HepG2 (cell line): ENCODE measurements around the gene KIAA1549. TPM values are rescaled to one million over a fixed set of nuclear protein-coding genes. Genes with fewer than 3 reads are reported as not detected.

Experiments
- ATAC-seq: fragments of 200-7000 bp; cut with Tn5 transposase; 3 replicates; pipeline ENCODE4 v1.9.1; 2020; ENCODE audit warnings: mild to moderate bottlenecking, moderate library complexity
- BruUV-seq: library from RNA; stranded (reverse); fragments of 400-500 nt; replicated peaks from 2 replicates; lab custom pipeline; 2021; lab: Mats Ljungman, UMichigan
- CTCF ChIA-PET: fragments of 300-600 bp; formaldehyde crosslinking; extraction: SDS; loops from one replicate; lab custom pipeline; 2021; ENCODE audit warnings: low total read pairs, inconsistent platforms, low intra/inter-chr PET ratio; lab: Yijun Ruan, JAX
- POLR2A ChIA-PET: fragments of 350-600 bp; sonication (Branson Sonifier 250); formaldehyde crosslinking; loops from one replicate; lab custom pipeline; 2020; ENCODE audit warnings: antibody characterized with exemption, inconsistent platforms; lab: Yijun Ruan, JAX
- DNase-seq: peaks from one replicate; pipeline ENCODE4 v3.0.0-alpha.2; 2015; ENCODE audit warnings: low spot score
- FAIRE-seq: peaks from 3 replicates; lab custom pipeline; 2011; peaks lifted over from hg19 to GRCh38; lab: Jason Lieb, UNC
- H2AFZ ChIP-seq: one replicate; pipeline ENCODE4 v1.6.1; 2011; ENCODE audit warnings: low read length, inconsistent platforms
- H3K27ac ChIP-seq: fragments of 300-600 bp; 3 replicates; pipeline ENCODE4 v1.8.0; 2011; ENCODE audit warnings: mixed run types, mild to moderate bottlenecking, mixed read lengths, low read length, inconsistent platforms; ENCODE audit not compliant: insufficient read depth; ENCODE audit errors: extremely low read length
- H3K27me3 ChIP-seq, 2 experiments: fragments of 200-600 bp in 1 of 2; 2 replicates in 1 of 2; 3 replicates in 1 of 2; pipeline versions ENCODE4 v1.6.0 to v1.8.0; 2011; ENCODE audit warnings: low read length in 2 of 2, mild to moderate bottlenecking in 2 of 2, moderate library complexity in 2 of 2, inconsistent platforms in 1 of 2; ENCODE audit not compliant: insufficient read depth in 2 of 2, control insufficient read depth in 1 of 2
- H3K36me3 ChIP-seq, 2 experiments: fragments of 200-600 bp in 1 of 2; replicated peaks in 1 of 2; 2 replicates in 1 of 2; 3 replicates in 1 of 2; pipeline versions ENCODE4 v1.5.1 to v1.8.0; 2011; ENCODE audit warnings: low read length in 2 of 2, inconsistent platforms in 1 of 2; ENCODE audit not compliant: insufficient read depth in 2 of 2, control insufficient read depth in 1 of 2
- H3K4me1 ChIP-seq: 2 replicates; pipeline ENCODE4 v1.5.1; 2012; ENCODE audit warnings: low read length, inconsistent platforms; ENCODE audit not compliant: insufficient read depth
- H3K4me2 ChIP-seq: 2 replicates; pipeline ENCODE4 v1.6.0; 2011; ENCODE audit warnings: low read depth, low read length, inconsistent platforms
- H3K4me3 ChIP-seq, 3 experiments: fragments of 200-600 bp in 1 of 3; sonication (generic), shearing (Covaris generic) in 1 of 3; replicated peaks in 1 of 3; 2 replicates each; pipeline ENCODE4 v1.5.1; 2011 to 2016; ENCODE audit warnings: low read length in 3 of 3, inconsistent platforms in 2 of 3, low read depth in 2 of 3, mild to moderate bottlenecking in 2 of 3, control low read depth in 1 of 3, mixed read lengths in 1 of 3; ENCODE audit not compliant: insufficient read depth in 1 of 3
- H3K79me2 ChIP-seq: one replicate; pipeline ENCODE4 v1.6.1; 2011; ENCODE audit warnings: low read length, inconsistent platforms; ENCODE audit not compliant: insufficient read depth
- H3K9ac ChIP-seq: 2 replicates; pipeline ENCODE4 v1.6.0; 2011; ENCODE audit warnings: mild to moderate bottlenecking, low read depth, low read length, inconsistent platforms; ENCODE audit not compliant: insufficient read depth
- H3K9me3 ChIP-seq: 2 replicates; pipeline ENCODE4 v1.5.1; 2012; ENCODE audit warnings: mild to moderate bottlenecking, low read length
- H4K20me1 ChIP-seq: 2 replicates; pipeline ENCODE4 v1.6.0; 2011; ENCODE audit warnings: inconsistent platforms, mild to moderate bottlenecking, low read length, moderate library complexity; ENCODE audit not compliant: insufficient read depth
- ATRX ChIP-seq: sonication (generic); formaldehyde crosslinking; IDR thresholded peaks from 2 replicates; pipeline ENCODE4 v1.4.0; 2020; ENCODE audit warnings: missing genetic modification reagents, borderline replicate concordance
- GZF1 ChIP-seq: sonication (generic); formaldehyde crosslinking; IDR thresholded peaks from 2 replicates; pipeline ENCODE4 v1.5.1; 2020; ENCODE audit warnings: mild to moderate bottlenecking, missing genetic modification reagents
- JUND ChIP-seq: sonication (generic); formaldehyde crosslinking; IDR thresholded peaks from 2 replicates; pipeline ENCODE4 v1.8.0; 2022; ENCODE audit warnings: mild to moderate bottlenecking, missing genetic modification reagents
- MXD3 ChIP-seq: IDR thresholded peaks from 2 replicates; pipeline ENCODE4 v1.6.1; 2016; ENCODE audit warnings: mild to moderate bottlenecking, missing biosample characterization, missing genetic modification reagents
- TEF ChIP-seq: sonication (generic); formaldehyde crosslinking; IDR thresholded peaks from 2 replicates; pipeline ENCODE4 v1.5.0; 2020; ENCODE audit warnings: missing genetic modification reagents
- ZBTB20 ChIP-seq: sonication (generic); formaldehyde crosslinking; IDR thresholded peaks from 2 replicates; pipeline ENCODE4 v1.8.1; 2023; ENCODE audit warnings: missing genetic modification reagents, low read depth, mild to moderate bottlenecking, borderline replicate concordance
- ZMYM2 ChIP-seq: sonication (generic); formaldehyde crosslinking; IDR thresholded peaks from 2 replicates; pipeline ENCODE4 v1.8.0; 2022; ENCODE audit warnings: mild to moderate bottlenecking, missing genetic modification reagents
- ZNF143 ChIP-seq: sonication (generic); formaldehyde crosslinking; IDR thresholded peaks from 2 replicates; pipeline ENCODE4 v1.4.0; 2020; ENCODE audit warnings: missing genetic modification reagents
- ZNF484 ChIP-seq: sonication (generic); formaldehyde crosslinking; IDR thresholded peaks from 2 replicates; pipeline ENCODE4 v1.5.1; 2020; ENCODE audit warnings: mild to moderate bottlenecking, low read depth, missing genetic modification reagents, borderline replicate concordance
- ZNF503 ChIP-seq: sonication (generic); formaldehyde crosslinking; IDR thresholded peaks from 2 replicates; pipeline ENCODE4 v1.4.0; 2020; ENCODE audit warnings: missing genetic modification reagents
- ZNF546 ChIP-seq: sonication (generic); formaldehyde crosslinking; conservative IDR thresholded peaks from 2 replicates; pipeline ENCODE4 v1.8.1; 2023; ENCODE audit warnings: mild to moderate bottlenecking, missing genetic modification reagents
- ZNF580 ChIP-seq: IDR thresholded peaks from 2 replicates; pipeline ENCODE4 v1.6.1; 2016; ENCODE audit warnings: low read depth, borderline replicate concordance
- ZNF678 ChIP-seq: sonication (generic); formaldehyde crosslinking; IDR thresholded peaks from 2 replicates; pipeline ENCODE4 v1.4.0; 2020; ENCODE audit warnings: mild to moderate bottlenecking, missing genetic modification reagents
- ZNF746 ChIP-seq: sonication (generic); formaldehyde crosslinking; IDR thresholded peaks from 2 replicates; pipeline ENCODE4 v1.8.0; 2022; ENCODE audit warnings: mild to moderate bottlenecking, missing genetic modification reagents
- WGBS: methylation state at CpG from one replicate; pipeline ENCODE4 v1.1.6; 2017; ENCODE audit warnings: low lambda C conversion rate; 5-methylcytosine and 5-hydroxymethylcytosine counted together
- in situ Hi-C: cut with HindIII; loops from 2 replicates; pipeline ENCODE4 v1.10.0; 2017; ENCODE audit warnings: low pct_unique_long_range_greater_than_20kb; ENCODE audit not compliant: extremely low pct_ligation_motif_present
- intact Hi-C: fragments of 100-400 bp; cut with micrococcal nuclease; formaldehyde crosslinking; loops from one replicate; pipeline ENCODE4 v1.10.0; 2022; ENCODE audit not compliant: unreplicated experiment
- polyA plus RNA-seq, 8 experiments: library from polyadenylated mRNA; depleted of rRNA in 3 of 8; stranded (reverse) in 7 of 8; unstranded in 1 of 8; fragments of >200 nt; fragmentation: Illumina TruSeq in 4 of 8; extraction: Trizol in 4 of 8; gene quantifications; 2 replicates each; pipeline versions ENCODE4 v1.2.1 to v1.2.3, GENCODE V29; 2011 to 2016; ENCODE audit warnings: low read depth in 4 of 8, missing spikeins in 1 of 8, mixed read lengths in 1 of 8; ENCODE audit not compliant: insufficient read depth in 1 of 8
- total RNA-seq, 5 experiments: library from RNA; depleted of rRNA; stranded (reverse); fragments of >200 nt; fragmentation: Illumina TruSeq; extraction: Trizol; gene quantifications; 2 replicates each; pipeline ENCODE4 v1.2.3, GENCODE V29; 2016; ENCODE audit warnings: low read depth in 1 of 5

KIAA1549 gene
- total and polyA plus RNA-seq, 2 of the 13 experiments (the other 11 are each of a cell fraction or from before 2014, with no cell fraction given), result 1.1 to 1.8 TPM

- Histone ChIP-seq H3K9me3 (no peaks in the 10 kb centered on the region), H3K4me1 (no peaks in the 10 kb centered on the region), H3K9ac (no peak overlapping the region), H4K20me1 (no peaks in the 10 kb centered on the region), H3K27ac (no peak overlapping the region), H3K79me2 (no peaks in the 10 kb centered on the region), H3K4me3 (no peak overlapping the region), H2AFZ (no peak overlapping the region), H3K27me3 (no peaks in the 10 kb centered on the region), H3K4me2 (no peak overlapping the region), H3K36me3 (peaks cover 2 to 6% of the 10 kb centered on the region in 2 experiments; a peak in 1 of 5 replicates)
- FAIRE-seq (no peak), ATAC-seq (no peak), DNase-seq (no peak)
- no peak for TF ChIP-seq ZNF503 (CRISPR knock-in tag)
- TF ChIP-seq JUND (CRISPR knock-in tag), result no peak
- TF ChIP-seq ATRX (CRISPR knock-in tag), result no peak
- TF ChIP-seq ZNF546 (CRISPR knock-in tag), result no peak
- no peak for TF ChIP-seq ZMYM2 (CRISPR knock-in tag)
- TF ChIP-seq TEF (CRISPR knock-in tag), result no peak
- no peak for TF ChIP-seq ZNF580 (CRISPR knock-in tag)
- TF ChIP-seq ZNF484 (CRISPR knock-in tag), result no peak
- no peak for TF ChIP-seq ZNF143 (CRISPR knock-in tag)
- TF ChIP-seq MXD3 (CRISPR knock-in tag), result no peak
- no peak for TF ChIP-seq ZNF678 (CRISPR knock-in tag)
- no peak for TF ChIP-seq ZBTB20 (CRISPR knock-in tag)
- no peak for TF ChIP-seq GZF1
- no peak for TF ChIP-seq ZNF746
- intact Hi-C loops, result no loop called here
- in situ Hi-C loops, result no loop called here
- no TSS peak for BruUV-seq
- CTCF ChIA-PET, result no interaction called here
- WGBS, result 95% methylated on average over 3 of the region's 3 CpGs
- POLR2A ChIA-PET, result no interaction called here
Observed at GRCh38 chr7:138864667-138865066, 116.5 kb downstream of the KIAA1549 start.
